Adrenal gland (tissue), 12 donors: ENCODE results near the gene EPOP. TPM values are rescaled to one million over a fixed set of nuclear protein-coding genes. Genes with fewer than 3 reads are reported as not detected.
A peak's percentile ranks its signal among the peaks of the same experiment; 100 is the strongest.

Experiments
- DNase-seq, 7 donors: peaks; one replicate each; pipeline ENCODE4 v3.0.0-alpha.2; 2019 to 2020
- H3K27ac ChIP-seq, 5 donors: fragments of 200-600 bp; sonication (generic) in 4 of 5; 1 replicate in 3 of 5; 2 replicates in 2 of 5; pipeline versions ENCODE4 v1.5.1 to v1.8.0; 2016 to 2020; ENCODE audit warnings: mild to moderate bottlenecking in 1 of 5
- H3K27me3 ChIP-seq: fragments of 200-600 bp; 2 replicates; pipeline ENCODE4 v1.8.0; 2021
- H3K36me3 ChIP-seq, 2 donors: fragments of 200-600 bp; replicated peaks in 1 of 2; 1 replicate in 1 of 2; 2 replicates in 1 of 2; pipeline versions ENCODE4 v1.5.1 to v1.8.0; 2018 to 2022
- H3K4me1 ChIP-seq, 2 donors: fragments of 200-600 bp; replicated peaks in 1 of 2; 1 replicate in 1 of 2; 2 replicates in 1 of 2; pipeline versions ENCODE4 v1.5.1 to v1.8.0; 2018 to 2021
- H3K4me3 ChIP-seq, 4 donors: fragments of 200-600 bp; sonication (generic) in 3 of 4; one replicate each; pipeline ENCODE4 v1.5.1; 2016 to 2018
- H3K9me3 ChIP-seq, 3 donors: fragments of 200-600 bp; sonication (generic) in 1 of 3; replicated peaks in 1 of 3; 1 replicate in 2 of 3; 2 replicates in 1 of 3; pipeline versions ENCODE4 v1.5.1 to v1.8.0; 2016 to 2021
- POLR2A ChIP-seq, 2 donors: fragments of 450-650 bp; IDR thresholded peaks; one replicate each; pipeline ENCODE4 v1.6.1; 2017; ENCODE audit warnings: antibody characterized with exemption in 2 of 2, mild to moderate bottlenecking in 2 of 2, moderate library complexity in 1 of 2
- WGBS, 4 donors: extraction: QIAGEN DNeasy Blood & Tissue Kit in 2 of 4; methylation state at CpG; one replicate each; pipeline versions ENCODE4 v1.1.5 to v1.1.7; 2013 to 2017; 5-methylcytosine and 5-hydroxymethylcytosine counted together
- intact Hi-C, 2 donors: fragments of 100-400 bp; cut with DNase I; formaldehyde crosslinking; loops; one replicate each; pipeline versions ENCODE4 v1.14.1 to v1.15.0; 2022 to 2023
- polyA plus RNA-seq, 3 donors: library from polyadenylated mRNA; stranded (reverse); fragments of 200-250 nt in 2 of 3; fragments of 350-450 nt in 1 of 3; fragmentation: Illumina TruSeq in 1 of 3; extraction: RNeasy Lipid Tissue Mini Kit (QIAGEN cat#74804) in 1 of 3; gene quantifications; one replicate each; pipeline ENCODE4 v1.2.3, GENCODE V29; 2013 to 2014
- total RNA-seq, 9 donors: library from RNA; depleted of rRNA in 4 of 9; stranded (reverse); fragments of >200 nt in 4 of 9; fragments of 120-200 nt in 1 of 9; fragmentation: NEBNext Ultra II Directional in 1 of 9; extraction: Animal tissue kit (Norgen Biotek cat#: 25700) in 1 of 9; gene quantifications; one replicate each; pipeline versions ENCODE4 v1.1.0 to v1.2.4, GENCODE V29; 2013 to 2023
- TF ChIP-seq, protein P1 (sequence below), 6 experiments: fragments of 450-650 bp in 4 of 6; fragments of 200-600 bp in 2 of 6; sonication (generic) in 1 of 6; IDR thresholded peaks; 1 replicate in 5 of 6; 2 replicates in 1 of 6; pipeline versions ENCODE4 v1.5.1 to v1.8.0; 2016 to 2021; ENCODE audit warnings: antibody characterized with exemption in 6 of 6, mild to moderate bottlenecking in 2 of 6, moderate library complexity in 1 of 6
- donor health status: healthy with polysubstance abuse.
- donor health status: Bipolar disorder and iron deficiency.
- donor health status: DM: yes; HTN: yes; CAD: no.
- donor health status: DM: no; HTN: no; CAD: no.
- donor health status: DM: no; HTN: no; CAD: no.
- donor health status: DM: yes; HTN: yes; CAD: no.

Gene EPOP
- total and polyA plus RNA-seq, 12 donors = 0.06 to 9.4 (median 2.9) TPM

GRCh38 chr17:38681096-38681495 lies 6.3 kb upstream of the EPOP start:
- intact Hi-C loops = no loop called here
- no peak for TF ChIP-seq POLR2A (IDR thresholded peaks at IDR 0.05)
- H3K9me3 ChIP-seq = no peaks in the 10 kb centered on the region
- 88 to 94% (median 92%) methylated on average over 3 of the region's 3 CpGs for WGBS, 4 donors
- H3K27me3 ChIP-seq = no peaks in the 10 kb centered on the region
- no peaks in the 10 kb centered on the region for H3K36me3 ChIP-seq
- peaks cover 0 to 5% of the 10 kb centered on the region in 2 donors for H3K4me1 ChIP-seq
- no peak for DNase-seq
- no peak overlapping the region for H3K27ac ChIP-seq
- H3K4me3 ChIP-seq = no peak overlapping the region

- 83 to 86% (median 85%) methylated on average over 6 of the region's 6 CpGs for WGBS, 4 donors
- Histone ChIP-seq H3K4me3 (no peak overlapping the region), H3K9me3 (no peaks in the 10 kb centered on the region), H3K27me3 (no peaks in the 10 kb centered on the region), H3K4me1 (peaks cover 11 to 23% of the 10 kb centered on the region in 2 donors), H3K36me3 (no peaks in the 10 kb centered on the region), H3K27ac (no peak overlapping the region)
- no peak for TF ChIP-seq POLR2A (IDR thresholded peaks at IDR 0.05)
- TF ChIP-seq, protein P1, sequence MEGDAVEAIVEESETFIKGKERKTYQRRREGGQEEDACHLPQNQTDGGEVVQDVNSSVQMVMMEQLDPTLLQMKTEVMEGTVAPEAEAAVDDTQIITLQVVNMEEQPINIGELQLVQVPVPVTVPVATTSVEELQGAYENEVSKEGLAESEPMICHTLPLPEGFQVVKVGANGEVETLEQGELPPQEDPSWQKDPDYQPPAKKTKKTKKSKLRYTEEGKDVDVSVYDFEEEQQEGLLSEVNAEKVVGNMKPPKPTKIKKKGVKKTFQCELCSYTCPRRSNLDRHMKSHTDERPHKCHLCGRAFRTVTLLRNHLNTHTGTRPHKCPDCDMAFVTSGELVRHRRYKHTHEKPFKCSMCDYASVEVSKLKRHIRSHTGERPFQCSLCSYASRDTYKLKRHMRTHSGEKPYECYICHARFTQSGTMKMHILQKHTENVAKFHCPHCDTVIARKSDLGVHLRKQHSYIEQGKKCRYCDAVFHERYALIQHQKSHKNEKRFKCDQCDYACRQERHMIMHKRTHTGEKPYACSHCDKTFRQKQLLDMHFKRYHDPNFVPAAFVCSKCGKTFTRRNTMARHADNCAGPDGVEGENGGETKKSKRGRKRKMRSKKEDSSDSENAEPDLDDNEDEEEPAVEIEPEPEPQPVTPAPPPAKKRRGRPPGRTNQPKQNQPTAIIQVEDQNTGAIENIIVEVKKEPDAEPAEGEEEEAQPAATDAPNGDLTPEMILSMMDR (IDR thresholded peaks at IDR 0.05) = no peak
- DNase-seq = no peak
- intact Hi-C loops = loop anchor here in 1 of 2 donors (5.0 kb wide), 1 partner anchor 59 kb away; no protein-coding TSS in a partner anchor
Measured at GRCh38 chr17:38677819-38678218, 3.1 kb upstream of the EPOP start.

DNA sequence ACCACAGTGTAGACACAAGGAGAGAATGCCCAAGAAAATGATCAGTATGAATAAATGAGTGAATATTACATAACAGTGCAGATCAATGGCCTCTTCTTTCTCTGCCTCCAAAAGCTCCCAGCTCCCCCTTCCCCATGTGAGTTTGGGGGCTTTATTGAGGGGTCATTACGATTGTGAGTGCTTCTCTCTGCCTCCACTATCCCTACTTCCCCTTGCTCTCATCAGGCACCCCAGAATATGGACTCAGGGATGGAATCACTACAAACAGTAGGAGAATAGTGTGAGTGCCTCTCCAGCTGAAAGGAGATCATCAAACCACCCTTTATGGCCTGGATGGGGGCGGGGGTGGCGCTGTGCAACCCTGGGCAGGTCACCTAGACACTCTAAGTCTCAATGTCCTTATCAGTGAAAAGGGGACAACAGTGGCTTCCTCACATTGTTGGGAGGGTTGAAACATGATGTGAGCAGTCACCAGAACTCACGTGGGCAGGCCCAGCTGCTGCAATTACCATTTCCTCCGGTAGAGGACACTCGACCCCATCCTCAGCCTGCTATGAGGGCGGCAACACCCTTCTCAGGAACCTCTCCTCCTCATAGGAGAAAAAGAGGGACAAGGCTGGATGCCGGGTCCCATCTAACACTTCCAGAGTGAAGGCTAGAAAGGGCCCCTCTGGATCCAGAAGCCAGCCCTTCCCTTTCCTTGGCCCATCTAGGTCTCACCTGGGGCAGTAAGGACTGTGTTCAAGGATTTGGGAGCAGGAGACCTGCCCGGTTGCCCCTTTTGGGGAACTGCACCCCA lies 2.1 kb upstream of the EPOP start:
- no peaks in the 10 kb centered on the region for H3K36me3 ChIP-seq
- peak; percentile 83 to 96 (median 91) for DNase-seq
- no peaks in the 10 kb centered on the region for H3K9me3 ChIP-seq
- intact Hi-C loops = loop anchor here in 1 of 2 donors (5.0 kb wide), 1 partner anchor 60 kb away; no protein-coding TSS in a partner anchor
- no peak overlapping the region for H3K4me3 ChIP-seq
- peaks cover 11 to 23% of the 10 kb centered on the region in 2 donors for H3K4me1 ChIP-seq
- peaks cover 2% of the 10 kb centered on the region for H3K27me3 ChIP-seq
- H3K27ac ChIP-seq = peak overlapping the region in 2 of 5 donors; percentile 24 to 75
- TF ChIP-seq, protein P1 (IDR thresholded peaks at IDR 0.05) = peak; percentile 91 to 99 (median 98)
- no peak for TF ChIP-seq POLR2A (IDR thresholded peaks at IDR 0.05)
- 2 to 10% (median 7%) methylated on average over 4 to 9 of the region's 9 CpGs for WGBS, 4 donors

- intact Hi-C loops = loop anchor here in 1 of 2 donors (5.0 kb wide), 1 partner anchor 63 kb away; no protein-coding TSS in a partner anchor
- H3K9me3 ChIP-seq = no peaks in the 10 kb centered on the region
- TF ChIP-seq, protein P1 (IDR thresholded peaks at IDR 0.05) = no peak
- no peak for TF ChIP-seq POLR2A (IDR thresholded peaks at IDR 0.05)
- peak overlapping the region in 1 of 5 donors; percentile 36 for H3K27ac ChIP-seq
- H3K36me3 ChIP-seq = no peaks in the 10 kb centered on the region
- WGBS, 4 donors = 0 to 1% (median 1%) methylated on average over 6 to 82 of the region's 85 CpGs; no CpG with 5 or more reads in 1 of the 4 donors
- H3K4me3 ChIP-seq = peak overlapping the region in 2 of 4 donors; percentile 47 to 61
- DNase-seq = peak in 4 of 7 donors; percentile 36 to 39 (median 38)
- H3K4me1 ChIP-seq = peaks cover 11 to 23% of the 10 kb centered on the region in 2 donors
- H3K27me3 ChIP-seq = peaks cover 4% of the 10 kb centered on the region
Measured at GRCh38 chr17:38674014-38674748, 576 bp downstream of the EPOP start.
